ENCODE measurements around the gene DUSP7. TPM values are rescaled to one million over a fixed set of nuclear protein-coding genes. Genes with fewer than 3 reads are reported as not detected.
A peak's percentile ranks its signal among the peaks of the same experiment; 100 is the strongest.

The DUSP7 gene
- total and polyA plus RNA-seq, 2 experiments from 2014 or later = 6.4 to 13.1 TPM

DNA sequence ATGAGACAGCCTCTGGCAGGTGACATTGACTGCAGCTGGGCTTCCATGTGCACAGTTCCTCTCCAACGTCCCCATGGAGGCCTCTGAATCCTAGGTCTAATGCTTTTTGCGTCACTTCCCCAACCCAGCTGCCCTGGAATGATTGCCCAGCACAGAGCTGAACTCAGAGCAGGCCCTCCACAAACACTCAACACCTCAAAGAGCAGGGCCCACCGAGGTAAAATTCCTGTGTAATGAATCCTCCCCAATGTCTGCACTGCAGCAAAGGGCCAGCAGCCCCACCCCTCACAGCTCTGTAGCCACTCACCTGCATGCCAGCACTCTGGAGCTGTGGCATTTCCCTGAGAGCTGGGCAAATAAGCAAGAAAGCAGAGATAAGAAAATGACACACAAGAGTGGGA, 42.6 kb upstream of the DUSP7 start:
- Histone ChIP-seq H3K27me3 (no peaks in the 10 kb centered on the region), H3K4me3 (no peak overlapping the region), H3K4me1 (ENCODE audit: insufficient read depth) (peaks cover 5% of the 10 kb centered on the region), H2AFZ (no peak overlapping the region), H4K20me1 (ENCODE audit: insufficient read depth, poor library complexity, severe bottlenecking) (no peaks in the 10 kb centered on the region), H3K36me3 (replicated peaks; ENCODE audit: insufficient read depth, low read depth) (no peaks in the 10 kb centered on the region), H3K79me2 (no peaks in the 10 kb centered on the region), H3K27ac (peak overlapping the region; percentile 81), H3K9me3 (ENCODE audit: low read depth) (no peaks in the 10 kb centered on the region), H3K4me2 (no peak overlapping the region), H3K9me2 (replicated peaks; ENCODE audit: insufficient read depth) (no peaks in the 10 kb centered on the region)
- WGBS (ENCODE audit: low lambda C conversion rate, missing lambda C conversion rate) = 52% methylated on average over 3 of the region's 3 CpGs
- TF ChIP-seq, protein P1, sequence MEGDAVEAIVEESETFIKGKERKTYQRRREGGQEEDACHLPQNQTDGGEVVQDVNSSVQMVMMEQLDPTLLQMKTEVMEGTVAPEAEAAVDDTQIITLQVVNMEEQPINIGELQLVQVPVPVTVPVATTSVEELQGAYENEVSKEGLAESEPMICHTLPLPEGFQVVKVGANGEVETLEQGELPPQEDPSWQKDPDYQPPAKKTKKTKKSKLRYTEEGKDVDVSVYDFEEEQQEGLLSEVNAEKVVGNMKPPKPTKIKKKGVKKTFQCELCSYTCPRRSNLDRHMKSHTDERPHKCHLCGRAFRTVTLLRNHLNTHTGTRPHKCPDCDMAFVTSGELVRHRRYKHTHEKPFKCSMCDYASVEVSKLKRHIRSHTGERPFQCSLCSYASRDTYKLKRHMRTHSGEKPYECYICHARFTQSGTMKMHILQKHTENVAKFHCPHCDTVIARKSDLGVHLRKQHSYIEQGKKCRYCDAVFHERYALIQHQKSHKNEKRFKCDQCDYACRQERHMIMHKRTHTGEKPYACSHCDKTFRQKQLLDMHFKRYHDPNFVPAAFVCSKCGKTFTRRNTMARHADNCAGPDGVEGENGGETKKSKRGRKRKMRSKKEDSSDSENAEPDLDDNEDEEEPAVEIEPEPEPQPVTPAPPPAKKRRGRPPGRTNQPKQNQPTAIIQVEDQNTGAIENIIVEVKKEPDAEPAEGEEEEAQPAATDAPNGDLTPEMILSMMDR (IDR thresholded peaks at IDR 0.05; ENCODE audit: poor library complexity) = no peak
- TF ChIP-seq EZH2 (IDR thresholded peaks at IDR 0.05; ENCODE audit: borderline replicate concordance) = no peak
- TF ChIP-seq EZH2phosphoT487 (IDR thresholded peaks at IDR 0.05; ENCODE audit: low read depth, severe bottlenecking, unreplicated experiment) = no peak
- peak; percentile 60 for DNase-seq (ENCODE audit: low spot score)

DNA sequence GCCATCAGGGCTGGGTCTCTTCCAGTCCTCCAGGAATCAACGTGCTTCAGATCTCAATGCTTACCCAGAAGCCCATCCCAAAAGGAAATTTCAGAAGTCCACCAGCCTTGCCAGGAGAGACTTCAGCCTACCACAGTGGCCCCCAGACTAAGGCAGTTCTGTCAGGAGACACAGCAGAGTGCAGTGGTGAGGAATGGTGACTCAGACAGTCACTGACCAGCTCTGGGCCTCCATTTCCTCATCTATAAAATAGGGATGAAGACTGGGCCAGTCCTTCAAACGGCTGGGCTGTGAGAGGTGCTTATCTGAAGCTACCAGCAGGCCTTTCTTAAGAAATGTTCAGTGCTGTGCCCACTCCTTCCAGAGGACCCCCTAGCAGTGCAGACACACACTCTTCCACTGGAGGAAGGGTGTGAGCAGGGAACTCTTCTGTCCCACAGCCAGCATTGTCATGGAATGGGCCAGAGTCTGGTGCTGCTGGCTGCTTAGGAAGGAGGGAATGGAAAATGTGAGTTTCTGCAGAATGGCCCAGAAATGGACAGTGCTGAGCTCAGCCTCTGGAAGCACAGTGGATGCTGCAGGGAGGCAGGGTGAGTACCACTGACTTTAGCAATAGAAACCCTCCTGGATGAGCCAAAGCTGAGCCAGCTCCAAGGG, 41.6 kb upstream of the DUSP7 start:
- H3K4me3 ChIP-seq = no peak overlapping the region
- no peaks in the 10 kb centered on the region for H3K79me2 ChIP-seq
- WGBS (ENCODE audit: low lambda C conversion rate, missing lambda C conversion rate) = 93% methylated on average over 2 of the region's 2 CpGs
- no peaks in the 10 kb centered on the region for H4K20me1 ChIP-seq (ENCODE audit: insufficient read depth, poor library complexity, severe bottlenecking)
- H3K27ac ChIP-seq = peak overlapping the region; percentile 81
- DNase-seq (ENCODE audit: low spot score) = no peak
- no peaks in the 10 kb centered on the region for H3K9me3 ChIP-seq (ENCODE audit: low read depth)
- H3K9me2 ChIP-seq (replicated peaks; ENCODE audit: insufficient read depth) = no peaks in the 10 kb centered on the region
- TF ChIP-seq EZH2phosphoT487 (IDR thresholded peaks at IDR 0.05; ENCODE audit: low read depth, severe bottlenecking, unreplicated experiment) = no peak
- TF ChIP-seq EZH2 (IDR thresholded peaks at IDR 0.05; ENCODE audit: borderline replicate concordance) = no peak
- TF ChIP-seq, protein P1 (IDR thresholded peaks at IDR 0.05; ENCODE audit: poor library complexity) = no peak
- no peak overlapping the region for H2AFZ ChIP-seq
- no peaks in the 10 kb centered on the region for H3K36me3 ChIP-seq (replicated peaks; ENCODE audit: insufficient read depth, low read depth)
- peaks cover 5% of the 10 kb centered on the region for H3K4me1 ChIP-seq (ENCODE audit: insufficient read depth)
- no peaks in the 10 kb centered on the region for H3K27me3 ChIP-seq
- no peak overlapping the region for H3K4me2 ChIP-seq

DNA sequence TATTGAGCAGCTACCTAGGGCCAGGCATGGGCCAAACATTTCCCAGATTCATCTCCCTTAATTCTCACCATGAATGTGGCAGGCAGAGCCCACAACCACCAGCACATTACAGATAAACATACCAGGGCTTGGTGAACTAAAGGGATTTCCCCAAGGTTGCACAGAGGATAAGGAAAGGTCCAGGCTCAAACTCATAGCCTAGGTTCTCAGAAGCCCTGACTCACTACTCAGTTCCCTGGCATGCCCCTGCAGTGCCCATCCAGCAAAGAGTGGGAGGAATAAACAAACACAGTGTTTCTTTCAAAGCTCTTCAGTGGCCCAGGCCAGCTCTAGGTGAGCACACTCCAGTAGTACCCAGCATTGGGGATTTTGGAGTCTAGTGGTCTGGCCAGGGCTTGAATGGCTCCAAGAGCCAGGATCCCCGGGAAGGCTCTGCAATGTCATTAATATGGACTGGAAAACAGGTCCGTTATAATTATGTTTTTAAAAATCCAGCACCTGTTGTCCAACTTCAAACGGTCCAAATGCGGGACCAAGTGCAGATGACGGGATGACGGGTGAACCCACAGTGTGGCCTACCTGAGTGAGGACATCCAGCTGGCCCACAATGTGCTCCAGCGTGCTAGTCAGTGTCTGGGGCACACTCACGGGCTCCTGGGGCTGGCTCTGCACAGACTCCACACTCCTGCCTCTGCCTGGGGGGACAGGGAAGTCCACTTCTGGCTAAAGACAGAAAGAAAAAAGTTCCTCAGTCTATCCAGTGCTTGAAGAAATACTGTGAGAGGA, 39.8 kb upstream of the DUSP7 start:
- Histone ChIP-seq H3K4me1 (ENCODE audit: insufficient read depth) (peaks cover 7% of the 10 kb centered on the region), H3K4me3 (no peak overlapping the region), H3K4me2 (no peak overlapping the region), H3K9me2 (replicated peaks; ENCODE audit: insufficient read depth) (no peaks in the 10 kb centered on the region), H4K20me1 (ENCODE audit: insufficient read depth, poor library complexity, severe bottlenecking) (no peaks in the 10 kb centered on the region), H3K79me2 (no peaks in the 10 kb centered on the region), H3K9me3 (ENCODE audit: low read depth) (no peaks in the 10 kb centered on the region), H2AFZ (no peak overlapping the region), H3K36me3 (replicated peaks; ENCODE audit: insufficient read depth, low read depth) (no peaks in the 10 kb centered on the region), H3K27me3 (no peaks in the 10 kb centered on the region), H3K27ac (no peak overlapping the region)
- DNase-seq (ENCODE audit: low spot score) = no peak
- no peak for TF ChIP-seq EZH2phosphoT487 (IDR thresholded peaks at IDR 0.05; ENCODE audit: low read depth, severe bottlenecking, unreplicated experiment)
- TF ChIP-seq EZH2 (IDR thresholded peaks at IDR 0.05; ENCODE audit: borderline replicate concordance) = no peak
- TF ChIP-seq, protein P1 (IDR thresholded peaks at IDR 0.05; ENCODE audit: poor library complexity) = no peak
- 95% methylated on average over 8 of the region's 8 CpGs for WGBS (ENCODE audit: low lambda C conversion rate, missing lambda C conversion rate)

All from hepatocyte (in vitro differentiated cells).